GM06990 (cell line): ENCODE results near the gene NPAS4.
"Not testable (repeated sequence)": the region's sequence is repeated elsewhere in the genome, so short reads cannot be mapped to it uniquely, and the experiment has no call there.

ENCODE experiments used
- DNase-seq: peaks from one replicate; pipeline ENCODE4 v3.0.0-alpha.2; 2011; ENCODE audit not compliant: insufficient read length; ENCODE audit errors: extremely low read depth
- H3K27me3 ChIP-seq: replicated peaks from 2 replicates; pipeline ENCODE4 v1.6.0; 2011; ENCODE audit warnings: low read length; ENCODE audit not compliant: control insufficient read depth, insufficient read depth
- H3K36me3 ChIP-seq: 2 replicates; pipeline ENCODE4 v1.5.1; 2011; ENCODE audit warnings: low read length; ENCODE audit not compliant: control insufficient read depth, insufficient read depth
- H3K4me3 ChIP-seq: replicated peaks from 2 replicates; pipeline ENCODE4 v1.5.1; 2011; ENCODE audit warnings: low read depth, mild to moderate bottlenecking, control low read depth, low read length
- TF ChIP-seq, protein P1 (sequence below): IDR thresholded peaks from 2 replicates; pipeline ENCODE4 v1.5.1; 2011; ENCODE audit warnings: low read length, control low read depth, mild to moderate bottlenecking, inconsistent platforms; ENCODE audit not compliant: insufficient read depth, poor library complexity, severe bottlenecking

Gene NPAS4

DNA sequence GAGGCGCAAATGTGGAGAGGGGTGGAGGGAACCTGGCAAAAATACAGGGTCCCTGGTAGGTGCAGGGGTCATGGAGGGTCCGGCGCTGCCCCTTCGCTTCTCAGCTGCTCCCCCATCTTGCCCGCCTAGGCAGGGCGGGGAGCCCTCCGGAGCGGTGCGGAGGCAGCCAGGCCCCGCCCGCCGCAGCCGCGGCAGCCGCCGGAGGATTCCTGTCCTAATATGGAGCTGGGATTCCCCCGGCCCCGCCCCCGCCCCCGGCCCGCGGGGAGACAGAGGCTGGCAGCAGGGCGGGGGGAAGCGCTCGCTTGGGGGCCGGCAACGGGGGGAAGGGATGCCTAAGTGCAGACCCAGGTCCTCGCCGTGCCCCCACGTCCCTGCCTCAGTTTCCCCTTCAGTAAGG, 1.0 kb upstream of the NPAS4 start:
- DNase-seq = no peak
- Histone ChIP-seq H3K27me3 (peaks cover 2% of the 10 kb centered on the region), H3K36me3 (no peaks in the 10 kb centered on the region), H3K4me3 (no peak overlapping the region)
- TF ChIP-seq, protein P1, sequence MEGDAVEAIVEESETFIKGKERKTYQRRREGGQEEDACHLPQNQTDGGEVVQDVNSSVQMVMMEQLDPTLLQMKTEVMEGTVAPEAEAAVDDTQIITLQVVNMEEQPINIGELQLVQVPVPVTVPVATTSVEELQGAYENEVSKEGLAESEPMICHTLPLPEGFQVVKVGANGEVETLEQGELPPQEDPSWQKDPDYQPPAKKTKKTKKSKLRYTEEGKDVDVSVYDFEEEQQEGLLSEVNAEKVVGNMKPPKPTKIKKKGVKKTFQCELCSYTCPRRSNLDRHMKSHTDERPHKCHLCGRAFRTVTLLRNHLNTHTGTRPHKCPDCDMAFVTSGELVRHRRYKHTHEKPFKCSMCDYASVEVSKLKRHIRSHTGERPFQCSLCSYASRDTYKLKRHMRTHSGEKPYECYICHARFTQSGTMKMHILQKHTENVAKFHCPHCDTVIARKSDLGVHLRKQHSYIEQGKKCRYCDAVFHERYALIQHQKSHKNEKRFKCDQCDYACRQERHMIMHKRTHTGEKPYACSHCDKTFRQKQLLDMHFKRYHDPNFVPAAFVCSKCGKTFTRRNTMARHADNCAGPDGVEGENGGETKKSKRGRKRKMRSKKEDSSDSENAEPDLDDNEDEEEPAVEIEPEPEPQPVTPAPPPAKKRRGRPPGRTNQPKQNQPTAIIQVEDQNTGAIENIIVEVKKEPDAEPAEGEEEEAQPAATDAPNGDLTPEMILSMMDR = no peak

DNA sequence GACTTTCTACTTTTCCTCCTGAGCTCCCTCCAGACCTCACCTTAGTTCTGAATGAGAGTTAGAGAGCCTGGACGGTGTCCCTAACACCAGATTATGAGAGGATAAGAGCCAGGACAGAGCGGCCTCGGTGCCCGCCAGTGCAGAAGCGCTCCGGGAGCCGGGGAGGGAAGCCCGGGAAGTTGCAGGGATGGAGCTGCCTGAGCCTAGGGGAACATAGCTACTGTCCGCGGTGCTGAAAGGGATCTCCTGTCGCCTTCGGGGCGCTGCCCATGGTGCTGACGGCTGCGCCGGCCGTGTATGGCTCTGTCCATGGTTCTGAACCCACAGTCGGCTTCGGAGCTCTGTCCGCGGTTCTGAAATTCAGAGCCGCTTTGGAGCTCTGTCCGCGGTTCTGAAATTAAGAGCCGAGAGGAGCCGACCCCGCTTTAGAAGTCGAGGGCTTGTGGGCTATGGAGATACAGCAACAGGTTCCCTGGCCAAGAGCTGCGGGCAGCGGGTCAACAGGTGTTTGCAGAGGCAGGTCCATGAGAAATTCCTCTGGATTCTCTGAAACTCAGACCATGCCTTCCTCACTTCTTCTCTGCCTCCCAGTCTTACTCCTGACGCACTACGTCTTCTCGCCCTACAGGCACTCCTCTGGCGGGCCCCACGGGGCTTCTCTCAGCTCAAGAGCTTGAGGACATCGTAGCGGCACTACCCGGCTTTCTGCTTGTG, 814 bp downstream of the NPAS4 start:
- DNase-seq = peak; percentile 82
- no peaks in the 10 kb centered on the region; the same call in none of the 2 replicates for H3K27me3 ChIP-seq
- no peaks in the 10 kb centered on the region for H3K36me3 ChIP-seq
- H3K4me3 ChIP-seq = no peak overlapping the region
- TF ChIP-seq, protein P1 = no peak

DNA sequence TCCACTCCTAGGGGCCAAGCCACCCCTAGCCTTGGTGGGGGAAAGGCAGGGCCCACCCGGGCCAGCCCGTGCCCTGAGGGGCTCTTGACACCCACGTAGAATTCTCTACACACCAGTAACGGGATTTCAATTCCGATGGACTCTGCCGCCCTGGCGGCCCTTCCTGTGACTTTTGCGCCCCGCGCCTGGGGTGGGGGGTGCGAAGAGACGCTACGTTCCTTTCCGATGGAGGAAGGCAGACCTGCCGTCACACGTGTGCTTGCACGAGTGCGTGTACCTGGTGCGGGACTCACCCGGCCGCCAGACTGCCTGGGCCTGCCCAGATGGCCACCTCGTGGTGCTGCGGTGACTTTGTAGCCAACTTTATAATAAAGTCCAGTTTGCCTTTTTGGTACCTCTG, 5.5 kb downstream of the NPAS4 start:
- Histone ChIP-seq H3K27me3 (no peaks in the 10 kb centered on the region; the same call in none of the 2 replicates), H3K4me3 (no peak overlapping the region), H3K36me3 (no peaks in the 10 kb centered on the region)
- no peak for DNase-seq
- TF ChIP-seq, protein P1 = no peak

DNA sequence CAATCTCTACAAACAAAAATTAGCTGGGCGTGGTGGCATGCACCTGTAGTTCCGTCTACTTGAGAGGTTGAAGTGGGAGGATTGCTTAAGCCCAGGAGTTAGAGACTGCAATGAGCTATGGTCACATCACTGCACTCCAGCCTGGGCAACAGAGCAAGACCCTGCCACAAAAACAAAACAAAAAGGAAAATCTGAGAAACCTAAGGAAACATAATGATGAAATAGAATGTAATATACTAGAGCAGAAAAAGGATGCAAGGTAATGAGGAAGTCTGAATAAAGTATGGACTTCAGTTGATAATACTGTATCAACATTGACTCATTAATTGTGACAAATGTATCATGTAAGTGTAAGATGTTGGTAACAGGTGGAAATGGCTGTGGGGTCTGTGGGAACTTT, 8.1 kb downstream of the NPAS4 start:
- no peaks in the 10 kb centered on the region for H3K27me3 ChIP-seq
- peaks cover 2% of the 10 kb centered on the region for H3K36me3 ChIP-seq
- H3K4me3 ChIP-seq = no peak overlapping the region
- TF ChIP-seq, protein P1 = no peak
- no peak for DNase-seq

DNA sequence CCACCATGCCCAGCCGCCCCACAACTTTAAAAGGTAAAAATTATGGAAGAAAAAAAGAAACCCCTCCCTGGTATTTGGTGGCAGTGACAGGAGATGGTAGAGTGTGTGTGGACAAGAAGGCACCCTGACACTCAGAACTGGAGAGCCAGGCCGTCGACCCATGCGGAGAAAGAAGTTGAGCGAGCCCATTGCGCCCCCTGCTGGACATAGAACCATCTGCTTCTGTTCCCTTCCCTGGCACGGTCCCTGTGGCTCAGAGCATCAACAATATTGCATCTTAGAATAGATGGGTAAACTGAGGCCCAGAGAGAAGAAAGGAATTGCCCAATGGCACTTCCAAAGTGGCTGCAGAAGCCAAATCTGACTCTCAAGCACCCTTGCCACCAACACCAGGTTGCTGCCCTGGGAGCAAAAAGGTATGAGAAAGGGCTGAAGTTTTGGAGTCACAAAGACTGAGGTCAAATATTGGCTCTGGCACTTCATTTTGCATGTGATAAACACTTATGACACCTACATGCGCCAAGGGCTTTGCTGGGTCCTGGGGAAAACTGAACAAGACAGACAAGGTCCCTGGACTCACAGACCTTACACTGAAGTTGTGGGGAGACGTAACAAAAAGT, 9.3 kb downstream of the NPAS4 start:
- Histone ChIP-seq H3K36me3 (peaks cover 2% of the 10 kb centered on the region), H3K27me3 (no peaks in the 10 kb centered on the region), H3K4me3 (no peak overlapping the region)
- TF ChIP-seq, protein P1 = peak; percentile 87
- no peak for DNase-seq

DNA sequence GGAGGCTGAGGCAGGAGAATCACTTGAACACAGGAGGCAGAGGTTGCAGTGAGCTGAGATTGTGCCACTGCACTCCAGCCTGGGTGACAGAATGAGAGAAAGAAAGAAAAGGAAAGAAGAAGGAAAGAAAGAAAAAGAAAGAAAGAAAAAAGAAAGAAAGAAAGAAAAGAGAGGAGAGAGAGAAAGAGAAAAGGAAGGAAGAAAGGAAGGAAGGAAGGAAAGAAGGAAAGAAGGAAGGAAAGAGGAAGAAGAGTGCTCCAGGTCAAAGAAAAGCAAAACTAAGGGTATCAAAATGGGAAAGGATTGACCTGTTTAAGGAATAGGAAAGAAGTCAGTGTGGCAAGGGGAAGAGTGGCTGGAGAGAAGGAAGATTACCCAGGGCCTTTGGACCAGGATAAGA, 10.5 kb downstream of the NPAS4 start:
- H3K27me3 ChIP-seq, DNase-seq, H3K4me3 ChIP-seq: not testable (repeated sequence)

DNA sequence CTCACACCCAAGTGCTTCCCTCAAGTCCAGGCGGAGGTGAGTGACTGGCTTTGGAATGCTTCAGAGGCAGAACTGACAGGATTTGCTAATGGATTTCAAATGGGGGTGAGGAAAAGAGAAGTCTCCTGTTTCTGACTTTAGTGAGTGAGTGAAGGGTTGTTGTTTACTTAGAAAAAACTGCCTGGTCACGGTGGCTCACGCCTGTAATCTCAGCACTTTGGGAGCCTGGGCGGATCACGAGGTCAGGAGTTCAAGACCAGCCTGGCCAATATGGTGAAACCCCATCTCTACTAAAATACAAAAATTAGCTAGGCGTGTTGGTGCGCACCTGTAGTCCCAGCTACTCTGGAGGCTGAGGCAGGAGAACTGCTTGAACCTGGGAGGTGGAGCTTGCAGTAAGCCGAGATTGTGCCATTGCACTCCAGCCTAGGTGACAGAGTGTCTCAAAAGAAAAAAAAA, 11.1 kb downstream of the NPAS4 start:
- DNase-seq, H3K36me3 ChIP-seq, H3K4me3 ChIP-seq, H3K27me3 ChIP-seq: not testable (repeated sequence)

More for the DNA sequence above, 10.5 kb downstream of the NPAS4 start:
- not testable (repeated sequence) for H3K36me3 ChIP-seq
